GM19328 (cell line): ENCODE measurements around the gene IQCN.

Source experiments
- ATAC-seq: cut with Tn5 transposase; IDR thresholded peaks from one replicate; pipeline ENCODE4 v1.9.1; 2021; ENCODE audit warnings: mild to moderate bottlenecking, moderate library complexity; ENCODE audit not compliant: unreplicated experiment

Gene IQCN

GRCh38 chr19:18306209-18306887 lies 32.1 kb upstream of the IQCN start:
- ATAC-seq, result no peak

- ATAC-seq, result no peak
Measured at GRCh38 chr19:18304458-18305310, 30.4 kb upstream of the IQCN start.

GRCh38 chr19:18304208-18304457 lies 29.9 kb upstream of the IQCN start:
- ATAC-seq, result no peak

GRCh38 chr19:18301718-18302111 lies 27.5 kb upstream of the IQCN start:
- ATAC-seq, result no peak

- ATAC-seq, result no peak
Measured at GRCh38 chr19:18300930-18301717, 26.9 kb upstream of the IQCN start.

GRCh38 chr19:18299654-18300053 lies 25.4 kb upstream of the IQCN start:
- no peak for ATAC-seq

GRCh38 chr19:18298601-18299000 lies 24.3 kb upstream of the IQCN start:
- ATAC-seq, result no peak

- ATAC-seq, result no peak
Measured at GRCh38 chr19:18297308-18297707, 23.1 kb upstream of the IQCN start.

- no peak for ATAC-seq
Measured at GRCh38 chr19:18295034-18295451, 20.8 kb upstream of the IQCN start.

- ATAC-seq, result no peak
Measured at GRCh38 chr19:18294467-18294864, 20.2 kb upstream of the IQCN start.

GRCh38 chr19:18293642-18294466 lies 19.6 kb upstream of the IQCN start:
- no peak for ATAC-seq

- no peak for ATAC-seq
Measured at GRCh38 chr19:18292810-18293641, 18.8 kb upstream of the IQCN start.

- ATAC-seq, result no peak
Measured at GRCh38 chr19:18292462-18292809, 18.2 kb upstream of the IQCN start.

- no peak for ATAC-seq
Measured at GRCh38 chr19:18291590-18292461, 17.6 kb upstream of the IQCN start.

GRCh38 chr19:18291019-18291524 lies 16.8 kb upstream of the IQCN start:
- ATAC-seq, result no peak

- ATAC-seq, result no peak
Measured at GRCh38 chr19:18290302-18291018, 16.2 kb upstream of the IQCN start.

GRCh38 chr19:18289471-18290301 lies 15.4 kb upstream of the IQCN start:
- no peak for ATAC-seq
